ENCODE measurements around the gene GIPC3.

DNA sequence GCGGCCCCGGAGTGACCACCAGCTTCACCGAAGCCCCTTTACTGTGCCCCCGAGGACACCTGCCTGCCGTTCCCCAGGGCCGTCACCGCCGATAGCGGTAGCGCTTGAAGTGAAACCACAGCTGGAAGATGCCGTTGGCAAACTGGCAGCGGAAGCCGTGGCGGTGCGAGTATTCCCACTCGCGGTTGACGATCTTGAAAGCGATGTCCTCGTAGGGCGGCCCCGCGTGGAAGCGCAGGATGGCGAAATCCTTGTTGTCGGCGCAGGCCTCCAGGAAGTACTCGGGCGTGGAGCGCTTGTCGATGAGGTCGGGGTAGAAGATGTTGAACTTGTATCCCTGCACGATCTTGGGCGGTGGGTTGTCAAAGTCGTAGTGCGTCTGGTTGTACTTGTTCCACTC is 26.6 kb downstream of the GIPC3 start:
- TF ChIP-seq, protein P1, sequence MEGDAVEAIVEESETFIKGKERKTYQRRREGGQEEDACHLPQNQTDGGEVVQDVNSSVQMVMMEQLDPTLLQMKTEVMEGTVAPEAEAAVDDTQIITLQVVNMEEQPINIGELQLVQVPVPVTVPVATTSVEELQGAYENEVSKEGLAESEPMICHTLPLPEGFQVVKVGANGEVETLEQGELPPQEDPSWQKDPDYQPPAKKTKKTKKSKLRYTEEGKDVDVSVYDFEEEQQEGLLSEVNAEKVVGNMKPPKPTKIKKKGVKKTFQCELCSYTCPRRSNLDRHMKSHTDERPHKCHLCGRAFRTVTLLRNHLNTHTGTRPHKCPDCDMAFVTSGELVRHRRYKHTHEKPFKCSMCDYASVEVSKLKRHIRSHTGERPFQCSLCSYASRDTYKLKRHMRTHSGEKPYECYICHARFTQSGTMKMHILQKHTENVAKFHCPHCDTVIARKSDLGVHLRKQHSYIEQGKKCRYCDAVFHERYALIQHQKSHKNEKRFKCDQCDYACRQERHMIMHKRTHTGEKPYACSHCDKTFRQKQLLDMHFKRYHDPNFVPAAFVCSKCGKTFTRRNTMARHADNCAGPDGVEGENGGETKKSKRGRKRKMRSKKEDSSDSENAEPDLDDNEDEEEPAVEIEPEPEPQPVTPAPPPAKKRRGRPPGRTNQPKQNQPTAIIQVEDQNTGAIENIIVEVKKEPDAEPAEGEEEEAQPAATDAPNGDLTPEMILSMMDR (IDR thresholded peaks at IDR 0.05; ENCODE audit: low read depth, low read length) = no peak
- no peak for TF ChIP-seq EZH2phosphoT487 (IDR thresholded peaks at IDR 0.05; ENCODE audit: low read depth)
